GM18511 (cell line): ENCODE data around the gene TM7SF2.

Experiments used
- ATAC-seq: cut with Tn5 transposase; IDR thresholded peaks from one replicate; pipeline ENCODE4 v1.9.1; 2021; ENCODE audit warnings: mild to moderate bottlenecking, moderate library complexity; ENCODE audit not compliant: unreplicated experiment

Gene TM7SF2

GRCh38 chr11:65150509-65151299, 39.0 kb downstream of the TM7SF2 start:
- ATAC-seq: no peak

GRCh38 chr11:65151331-65151899, 39.7 kb downstream of the TM7SF2 start:
- ATAC-seq: no peak

- ATAC-seq: no peak
Measured at GRCh38 chr11:65152122-65152521, 40.5 kb downstream of the TM7SF2 start.

DNA sequence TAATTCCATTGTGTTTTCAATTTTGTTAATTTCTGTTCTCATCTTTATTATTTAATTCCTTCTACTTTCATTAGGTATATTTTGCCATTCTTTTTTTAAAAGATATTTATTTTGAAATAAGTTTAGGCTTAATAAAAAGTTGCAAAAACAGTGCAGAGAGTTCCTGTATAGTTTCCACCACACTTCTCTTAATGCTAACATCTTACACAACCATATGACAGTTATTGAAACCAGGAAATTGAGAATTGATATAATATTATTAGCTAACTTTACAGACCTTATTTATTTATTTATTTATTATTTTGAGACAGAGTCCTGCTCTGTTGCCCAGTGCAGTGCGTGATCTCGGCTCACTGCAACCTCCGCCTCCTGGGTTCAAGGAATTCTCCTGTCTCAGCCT, 44.6 kb downstream of the TM7SF2 start:
- no peak for ATAC-seq

DNA sequence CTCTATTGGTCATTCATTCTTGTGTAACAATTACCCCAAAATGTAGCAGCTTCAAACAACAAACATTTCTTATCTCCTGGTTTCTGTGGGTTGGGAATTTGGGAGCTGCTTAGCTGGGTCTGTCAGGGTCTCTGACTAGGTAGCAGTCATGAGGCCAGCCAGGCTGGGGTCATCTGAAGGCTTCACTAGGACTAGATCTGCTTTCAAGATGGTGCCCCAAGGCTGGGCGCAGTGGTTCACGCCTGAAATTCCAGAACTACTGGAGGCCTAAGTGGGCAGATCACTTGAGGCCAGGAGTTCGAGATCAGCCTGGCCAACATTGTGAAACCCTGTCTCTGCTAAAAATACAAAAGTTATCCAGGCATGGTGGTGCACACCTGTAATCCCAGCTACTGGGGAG, 45.3 kb downstream of the TM7SF2 start:
- ATAC-seq: no peak

GRCh38 chr11:65157336-65157735, 45.7 kb downstream of the TM7SF2 start:
- ATAC-seq: no peak

- peak; percentile 71 for ATAC-seq
Measured at GRCh38 chr11:65159012-65159411, 47.3 kb downstream of the TM7SF2 start.

GRCh38 chr11:65160643-65161042, 49.0 kb downstream of the TM7SF2 start:
- ATAC-seq: no peak

DNA sequence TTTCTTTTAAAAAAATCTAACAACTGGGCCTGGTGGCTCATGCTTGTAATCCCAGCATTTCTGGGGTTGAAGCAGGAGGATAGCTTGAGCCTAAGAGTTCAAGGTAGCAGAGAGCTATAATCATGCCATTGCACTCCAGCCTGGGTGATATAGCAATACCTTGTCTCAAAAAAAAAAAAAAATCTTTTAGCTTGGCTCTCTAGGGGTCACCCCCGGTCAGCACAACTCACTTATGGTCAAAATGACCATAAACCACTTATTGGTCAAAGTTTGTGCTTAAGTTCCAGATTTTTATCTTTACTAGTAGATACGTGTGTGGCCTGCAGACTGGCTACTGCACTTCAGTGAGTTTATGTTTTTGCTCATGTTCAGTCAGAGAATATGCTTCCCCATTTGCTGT, 52.0 kb downstream of the TM7SF2 start:
- ATAC-seq: no peak
